Suppressor macrophage treated with lipopolysaccharide for 1 hour (primary cell): ENCODE results near the gene MGAT4C.
"Not testable (repeated sequence)": the region's sequence is repeated elsewhere in the genome, so short reads cannot be mapped to it uniquely, and the experiment has no call there.

Experiments used
- DNase-seq, 3 donors: peaks; one replicate each; pipeline ENCODE4 v3.0.0-alpha.2; 2020 to 2022

The MGAT4C gene

DNA sequence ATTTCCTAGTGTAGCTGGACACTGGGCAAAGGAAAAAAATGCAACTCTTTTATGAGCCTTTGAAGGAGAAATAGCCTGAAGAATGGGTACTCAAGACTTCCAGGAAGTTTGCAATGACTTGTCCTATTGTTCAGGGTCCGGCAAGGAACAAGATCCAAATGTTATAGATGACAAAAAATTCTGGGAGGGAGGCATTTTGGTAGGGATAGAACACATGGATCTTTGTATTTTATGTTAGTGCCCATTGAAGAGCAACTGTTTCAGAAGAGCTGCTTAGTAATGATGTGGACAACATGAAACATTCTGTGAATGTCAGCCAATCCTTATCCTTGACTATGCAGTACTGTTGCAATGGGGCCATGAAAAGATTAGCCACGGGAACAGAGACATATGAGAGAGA lies 138.0 kb downstream of the MGAT4C start:
- no peak for DNase-seq

DNA sequence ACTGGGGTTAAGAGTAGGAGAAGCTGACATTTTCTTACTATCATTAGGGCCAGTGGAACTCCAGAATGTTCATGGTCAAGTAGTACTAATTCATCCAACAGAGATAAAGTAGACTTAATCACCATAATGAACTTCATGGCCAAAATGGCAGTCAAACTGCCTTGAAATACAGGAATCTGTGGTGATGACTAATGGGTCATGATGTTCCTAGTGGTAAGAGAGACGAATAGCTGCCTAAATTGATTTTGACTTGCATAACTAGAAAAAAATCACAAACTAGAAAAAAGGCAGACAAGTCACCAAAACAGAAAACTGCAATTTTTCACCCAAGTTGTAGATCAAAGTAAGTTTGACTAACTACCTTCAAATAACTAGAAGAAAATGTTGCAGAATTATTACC lies 138.5 kb downstream of the MGAT4C start:
- DNase-seq: no peak

DNA sequence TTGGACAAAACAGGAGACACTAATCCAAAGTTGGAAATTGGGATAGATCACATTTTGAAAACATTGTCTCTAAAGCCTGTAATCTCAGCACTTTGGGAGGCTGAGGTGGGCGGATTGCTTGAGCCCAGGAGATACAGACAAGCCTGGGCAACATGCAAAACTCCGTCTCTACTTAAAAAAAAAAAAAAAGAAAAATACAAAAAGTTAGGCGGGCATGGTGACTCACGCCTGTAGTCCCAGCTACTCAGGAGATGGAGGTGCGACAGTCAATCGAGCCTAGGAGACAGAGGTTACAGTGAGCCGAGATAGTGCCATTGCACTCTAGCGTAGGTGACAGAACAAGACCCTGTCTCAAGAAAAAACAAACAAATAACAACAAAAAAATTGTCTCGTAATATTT lies 152.1 kb downstream of the MGAT4C start:
- no peak for DNase-seq

DNA sequence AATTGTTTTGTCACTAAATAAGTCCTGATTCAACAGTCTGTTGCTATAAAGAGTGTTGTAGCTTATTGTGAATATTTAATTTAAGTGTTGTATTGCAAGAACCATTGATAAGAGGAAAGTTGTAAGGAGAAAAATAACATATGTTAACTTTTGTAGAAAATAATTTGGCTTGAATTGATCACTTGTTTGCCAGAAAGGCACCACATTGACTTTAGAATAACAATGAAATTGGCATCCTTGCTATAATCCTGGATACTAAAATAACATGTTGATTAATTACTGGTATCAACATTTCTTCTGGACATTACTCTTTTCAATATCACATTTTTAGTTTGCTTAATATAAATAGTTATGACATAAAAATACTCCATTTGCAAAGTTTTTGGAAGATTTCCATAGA lies 159.0 kb downstream of the MGAT4C start:
- no peak for DNase-seq

DNA sequence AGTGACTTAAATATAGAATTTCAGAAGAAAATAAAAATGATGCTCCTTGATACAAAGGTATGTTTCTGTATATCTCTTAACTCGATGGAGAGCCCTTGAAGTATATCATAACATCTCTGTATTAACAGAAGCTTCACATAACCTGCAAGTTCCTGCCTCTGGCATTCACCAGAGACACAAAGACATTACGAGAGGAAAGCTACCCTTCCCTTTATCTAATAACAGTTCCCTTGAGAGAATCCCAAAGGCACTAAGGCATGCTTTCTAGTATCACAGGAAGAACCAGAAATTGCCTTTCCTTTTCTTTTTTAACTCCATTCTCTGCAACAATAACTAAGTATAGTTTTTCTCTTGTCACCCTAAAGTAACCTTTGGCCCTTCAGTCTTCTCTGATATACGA lies 164.5 kb downstream of the MGAT4C start:
- DNase-seq: no peak

DNA sequence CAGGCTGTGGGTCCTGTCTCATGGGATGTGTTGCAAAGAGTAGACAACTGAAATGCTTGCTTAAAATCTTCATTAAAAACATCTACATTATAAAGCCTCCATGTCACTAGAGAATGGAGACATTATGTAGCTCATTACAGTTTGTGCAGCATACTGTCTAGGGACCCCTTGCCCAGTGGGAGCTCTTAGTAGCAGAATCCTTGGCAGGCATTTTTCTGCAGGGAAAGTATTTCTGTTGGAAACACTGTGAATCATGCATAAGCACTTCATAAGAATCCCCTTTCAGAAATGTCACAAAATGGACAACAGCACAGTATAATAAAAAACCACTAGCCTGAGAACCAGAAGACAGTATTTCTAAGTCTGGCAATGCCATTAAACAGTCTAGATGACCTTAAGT lies 174.3 kb downstream of the MGAT4C start:
- DNase-seq: no peak

DNA sequence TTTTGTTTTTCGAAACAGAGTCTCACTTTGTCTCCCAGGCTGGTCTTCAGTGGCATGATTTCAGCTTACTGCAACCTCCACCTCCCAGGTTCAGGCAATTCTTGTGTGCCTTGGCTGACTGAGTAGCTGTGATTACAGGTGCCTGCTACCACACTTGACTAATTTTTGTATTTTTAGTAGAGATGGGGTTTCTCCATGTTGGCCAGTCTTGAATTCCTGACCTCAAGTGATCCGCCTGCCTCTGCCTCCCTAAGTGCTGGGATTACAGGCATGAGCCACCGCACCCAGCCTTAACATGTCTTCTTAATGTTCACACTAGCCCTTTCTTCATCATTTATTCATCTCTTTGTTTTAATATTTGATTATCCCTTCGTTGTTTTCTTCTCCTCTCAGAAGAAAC lies 197.1 kb downstream of the MGAT4C start:
- DNase-seq: not testable (repeated sequence)

DNA sequence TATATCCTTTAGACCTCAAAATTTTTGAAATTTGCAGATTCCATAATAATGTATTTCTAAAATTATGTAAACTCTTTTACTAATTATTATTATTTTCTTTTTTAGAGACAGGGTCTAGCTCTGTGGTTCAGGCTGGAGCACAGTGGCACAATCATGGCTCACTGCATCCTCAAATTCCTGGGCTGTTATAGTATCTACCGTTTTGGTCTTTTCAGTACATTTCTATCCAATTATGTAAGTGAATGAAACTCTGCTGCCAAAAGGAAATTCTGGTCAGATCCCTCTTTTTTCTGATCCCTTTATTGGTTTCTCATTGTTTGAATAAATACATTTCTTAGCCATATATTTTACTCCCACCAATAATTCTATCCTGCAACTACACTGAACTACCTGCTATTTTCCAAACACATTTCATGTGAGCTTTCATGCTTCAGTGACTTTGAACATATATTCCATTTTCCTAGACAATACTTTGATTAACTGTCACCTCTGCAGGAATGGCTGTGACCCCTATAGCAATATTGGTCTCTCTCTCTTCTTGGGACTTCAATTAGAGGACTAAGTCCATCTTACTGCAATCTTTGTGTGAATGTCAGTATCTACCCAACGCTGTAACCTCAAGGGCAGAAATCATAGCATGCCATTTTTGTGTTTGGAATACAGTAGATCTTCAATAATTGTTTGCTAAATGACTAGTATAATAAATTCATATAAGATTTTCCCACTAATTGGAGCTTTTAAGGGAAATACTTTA lies 198.9 kb downstream of the MGAT4C start:
- no peak for DNase-seq

DNA sequence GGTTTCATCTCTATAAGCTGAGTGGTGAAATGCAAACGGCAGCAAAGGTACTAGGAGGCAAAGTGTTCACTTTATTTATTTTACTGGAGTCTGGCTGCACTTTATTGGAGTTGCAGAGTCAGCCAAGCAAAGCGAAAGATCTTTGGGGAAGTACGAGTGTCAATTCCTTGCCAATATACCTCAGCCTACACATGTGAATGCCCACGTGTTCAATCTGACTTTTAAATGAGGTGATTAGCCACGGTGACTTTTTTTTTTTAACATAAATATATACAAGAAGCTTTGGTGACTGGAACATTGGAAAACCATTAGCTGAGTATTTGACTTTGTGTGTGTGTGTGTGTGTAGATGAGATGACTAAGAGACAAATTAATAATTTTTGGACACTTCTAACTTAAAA lies 203.3 kb downstream of the MGAT4C start:
- DNase-seq: no peak

DNA sequence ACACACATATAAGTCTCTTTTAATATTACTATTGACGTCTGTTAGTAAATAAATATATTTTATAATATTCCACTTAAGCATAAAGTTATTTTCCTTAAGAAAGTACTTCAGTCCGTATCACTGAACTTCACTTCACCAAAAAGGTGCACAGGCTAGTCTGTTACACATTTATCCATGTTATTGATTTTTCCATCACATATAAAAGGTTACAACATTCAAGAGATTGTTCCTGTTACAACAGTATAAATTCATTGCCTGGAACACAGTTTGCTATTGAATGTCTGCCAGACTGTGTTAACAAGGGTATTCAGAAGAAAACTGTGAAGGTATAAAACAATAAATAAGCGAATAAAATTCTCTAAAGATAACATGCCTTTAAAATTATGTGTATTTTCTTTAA lies 206.2 kb downstream of the MGAT4C start:
- DNase-seq: no peak

DNA sequence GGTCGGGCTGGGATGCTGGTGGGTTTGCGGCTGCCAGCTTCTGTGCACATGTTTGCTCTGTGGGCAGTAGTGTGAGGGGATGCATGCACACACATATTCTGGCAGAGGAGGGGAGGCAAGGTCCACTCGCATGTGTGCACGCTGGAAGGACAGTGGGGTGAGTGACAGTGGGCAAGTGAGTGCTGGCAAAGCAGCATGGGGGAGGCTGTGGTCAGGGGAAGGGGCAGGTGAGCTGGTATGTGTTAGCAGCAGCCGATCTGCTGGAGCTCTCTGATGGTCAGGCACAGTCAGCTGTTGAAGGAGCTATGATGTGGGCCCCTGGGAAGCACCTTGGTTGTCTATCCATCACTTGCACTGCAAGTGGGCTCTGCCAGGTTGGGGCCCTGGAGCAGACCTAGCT lies 211.8 kb downstream of the MGAT4C start:
- DNase-seq: no peak

DNA sequence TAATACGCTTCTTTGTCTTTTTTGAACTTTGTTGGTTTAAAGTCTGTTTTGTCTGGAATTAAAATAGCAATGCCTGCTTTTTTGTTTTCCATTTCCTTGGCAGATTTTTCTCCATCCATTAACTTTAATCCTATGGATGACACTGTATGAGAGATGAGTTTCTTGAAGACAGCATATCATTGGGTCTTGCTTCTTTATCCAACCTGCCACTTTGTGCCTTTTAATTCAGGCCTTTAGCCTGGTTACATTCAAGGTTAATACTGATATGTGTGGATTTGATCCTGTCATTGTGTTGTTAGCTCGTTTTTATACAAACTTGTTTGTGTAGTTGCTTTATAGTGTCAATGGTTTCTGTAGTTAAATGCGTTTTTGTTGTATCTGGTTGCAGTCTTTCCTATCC lies 214.1 kb downstream of the MGAT4C start:
- no peak for DNase-seq

DNA sequence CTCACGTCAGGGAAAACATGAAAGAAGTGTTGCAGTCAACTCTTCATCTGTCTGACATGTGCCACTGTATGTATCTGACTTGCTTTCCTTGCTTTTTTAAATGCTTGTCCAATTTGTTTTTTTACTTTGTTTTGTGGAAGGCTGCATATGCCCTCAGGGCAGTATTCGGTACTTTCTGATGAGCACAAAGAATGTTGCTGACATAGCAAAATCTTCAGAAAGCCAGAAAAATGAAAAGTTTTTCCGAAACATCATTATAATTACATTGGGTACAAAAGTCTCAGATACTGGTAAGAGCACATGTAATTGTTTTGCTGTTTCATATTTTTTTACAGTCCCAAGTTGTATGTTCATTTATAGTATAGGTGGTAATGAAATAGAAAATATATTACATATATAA lies 237.8 kb downstream of the MGAT4C start:
- no peak for DNase-seq

DNA sequence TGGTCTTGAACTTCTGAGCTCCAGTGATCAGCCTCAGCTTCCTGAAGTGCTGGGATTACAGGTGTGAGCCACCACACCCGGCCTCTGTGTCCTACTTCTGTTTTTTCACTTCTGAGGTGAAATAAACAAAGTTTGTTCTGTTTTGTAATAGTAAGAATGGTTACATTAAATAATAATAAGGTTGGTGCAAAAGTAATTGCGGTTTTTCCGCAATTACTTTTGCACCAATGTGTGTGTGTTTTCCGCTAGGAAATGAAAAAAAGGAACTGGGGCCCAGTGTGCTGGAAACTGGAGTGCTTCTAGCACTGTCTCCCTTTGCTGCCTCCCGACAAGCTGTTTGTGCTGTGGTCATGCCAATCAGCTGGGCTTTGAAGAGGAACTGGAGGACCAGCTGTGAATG lies 241.2 kb downstream of the MGAT4C start:
- DNase-seq: no peak

DNA sequence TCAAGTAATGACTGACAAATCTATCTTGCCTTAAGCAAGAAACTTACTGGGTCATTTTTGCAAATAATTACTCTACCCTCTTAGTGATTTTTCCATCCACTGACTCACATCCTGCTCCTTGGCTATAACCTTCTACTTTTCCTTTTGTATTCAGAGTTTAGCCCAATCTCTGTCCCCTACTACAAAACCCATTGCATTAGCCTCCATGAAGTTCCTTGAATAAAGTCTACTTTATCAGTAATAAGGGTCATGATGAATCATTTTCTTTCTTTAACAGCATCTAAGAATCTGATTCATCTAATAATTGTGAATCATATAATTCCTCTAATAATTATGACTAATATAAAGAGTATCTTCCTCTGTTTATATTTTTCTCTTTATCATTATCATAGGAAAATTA lies 249.5 kb downstream of the MGAT4C start:
- no peak for DNase-seq

DNA sequence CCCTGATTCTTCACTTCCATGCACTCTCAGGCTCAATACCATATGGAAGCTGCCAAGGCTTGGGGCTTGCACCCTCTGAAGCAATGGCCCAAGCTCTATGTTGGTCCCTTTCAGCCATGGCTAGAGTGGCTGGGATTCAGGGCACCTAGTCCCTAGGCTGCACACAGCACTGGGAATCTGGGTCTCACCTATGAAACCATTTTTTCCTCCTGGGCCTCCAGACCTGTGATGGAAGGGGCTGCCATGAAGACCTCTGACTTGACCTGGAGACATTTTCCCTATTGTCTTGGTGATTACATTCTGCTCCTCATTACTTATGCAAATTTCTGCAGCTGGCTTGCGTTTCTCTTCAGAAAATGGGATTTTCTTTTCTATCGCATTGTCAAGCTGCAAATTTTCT lies 258.1 kb downstream of the MGAT4C start:
- no peak for DNase-seq

DNA sequence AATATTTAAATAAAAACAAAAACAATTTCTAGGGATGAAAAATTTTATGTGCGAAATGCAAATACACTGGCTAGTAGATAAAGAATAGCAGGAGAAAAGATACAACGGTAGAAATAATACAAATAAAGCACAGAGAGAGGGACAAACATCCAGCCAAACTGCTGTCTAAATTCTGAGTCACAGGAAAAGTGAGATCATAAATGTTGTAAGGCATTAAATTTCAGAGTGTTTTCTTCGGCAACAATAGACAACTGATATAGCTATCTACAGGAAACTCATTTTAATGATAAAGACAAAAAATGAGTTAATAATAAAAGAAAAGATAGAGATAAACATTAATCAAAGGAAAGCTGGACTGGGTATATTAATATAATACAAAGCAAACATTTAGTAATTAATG lies 259.9 kb downstream of the MGAT4C start:
- DNase-seq: no peak

DNA sequence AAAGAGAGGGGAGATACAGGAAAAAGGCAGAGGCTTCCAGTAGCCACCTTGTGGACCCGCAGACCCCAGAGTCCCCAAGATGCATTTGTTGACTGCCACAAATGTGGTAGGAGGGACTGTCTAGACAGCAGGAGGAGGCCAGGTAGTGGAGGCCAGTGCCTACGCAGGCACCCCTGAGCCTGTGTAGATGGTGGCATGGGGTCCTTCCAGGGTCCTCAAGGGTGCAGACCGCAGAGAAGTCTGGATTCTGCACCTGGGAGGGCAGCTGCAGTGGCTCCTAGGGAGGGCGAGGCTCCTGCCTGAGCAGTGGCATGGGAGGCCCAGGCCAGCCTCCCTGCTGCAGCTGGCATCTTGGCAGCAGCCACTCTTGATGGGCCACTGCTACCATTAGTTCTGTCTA lies 262.4 kb downstream of the MGAT4C start:
- no peak for DNase-seq

DNA sequence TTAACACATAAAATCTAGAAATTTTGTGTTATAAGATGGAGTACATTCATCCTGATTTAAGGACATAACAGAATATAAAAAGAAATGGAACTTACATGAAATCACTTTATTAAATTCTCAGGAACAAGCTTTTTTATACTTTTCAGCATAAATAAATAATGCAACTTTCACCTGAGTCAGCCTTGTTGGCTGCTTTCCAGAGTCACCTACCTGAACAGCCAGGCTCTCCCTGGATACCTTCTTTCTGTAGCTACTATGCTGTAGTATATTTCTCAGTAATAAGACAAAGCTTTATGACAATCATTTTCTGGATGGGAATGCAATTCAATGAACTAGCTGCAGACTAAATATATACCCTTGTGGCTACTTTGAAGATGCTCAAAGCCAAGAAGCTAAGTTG lies 270.2 kb downstream of the MGAT4C start:
- DNase-seq: no peak

DNA sequence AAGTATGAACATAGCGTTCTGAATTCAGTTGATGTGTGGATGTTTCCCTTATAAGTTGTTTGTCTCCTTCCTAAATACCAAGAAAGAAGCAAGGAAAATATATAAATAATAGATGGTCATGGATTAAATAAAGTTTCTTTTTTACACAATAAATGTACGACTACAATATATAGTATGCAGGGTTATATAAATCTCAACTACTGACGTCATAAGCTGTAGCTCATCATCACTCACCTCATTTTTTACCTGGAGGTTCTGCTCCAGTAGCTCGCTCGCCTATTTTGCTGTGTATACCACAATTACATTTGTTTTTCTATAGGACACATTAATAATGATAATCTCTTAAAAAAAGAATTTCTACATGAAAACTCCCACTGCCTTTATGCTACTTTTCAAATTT lies 272.6 kb downstream of the MGAT4C start:
- no peak for DNase-seq

DNA sequence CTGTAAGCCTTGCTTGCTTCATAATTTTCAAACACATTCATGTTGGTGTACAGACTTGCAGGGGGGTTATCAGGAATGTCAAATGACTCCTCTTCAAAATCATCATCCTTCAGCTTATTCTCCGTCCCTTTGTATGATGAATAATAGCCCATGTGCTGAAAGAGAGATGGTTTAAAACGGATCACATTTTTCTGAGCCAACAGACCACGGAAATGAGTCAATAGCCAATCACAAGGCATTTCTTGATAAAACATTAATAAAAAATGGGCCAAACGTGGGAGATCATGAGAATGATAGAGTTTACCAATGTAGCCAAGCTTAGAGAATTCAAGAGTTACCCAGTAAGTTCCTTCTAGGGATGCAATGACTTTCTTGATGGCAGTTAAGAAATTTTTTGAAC lies 276.6 kb downstream of the MGAT4C start:
- DNase-seq: no peak

DNA sequence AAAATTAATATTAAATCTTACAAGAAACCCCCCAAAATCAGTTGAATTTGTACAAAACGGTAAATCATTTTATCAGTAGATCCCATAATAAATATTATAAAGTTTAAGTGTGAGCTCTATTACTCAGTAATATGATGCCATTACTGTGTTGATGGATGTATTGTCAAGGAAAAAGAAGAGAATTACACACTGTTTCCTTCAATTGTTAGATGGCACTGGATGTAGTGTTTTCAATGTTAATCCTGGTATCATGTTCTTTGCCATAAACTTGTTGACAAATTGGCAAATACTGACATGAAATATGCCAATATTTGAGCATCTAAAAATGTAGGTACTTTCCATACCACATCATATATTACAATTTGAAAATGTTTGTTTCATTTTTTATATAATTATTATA lies 280.5 kb downstream of the MGAT4C start:
- no peak for DNase-seq

DNA sequence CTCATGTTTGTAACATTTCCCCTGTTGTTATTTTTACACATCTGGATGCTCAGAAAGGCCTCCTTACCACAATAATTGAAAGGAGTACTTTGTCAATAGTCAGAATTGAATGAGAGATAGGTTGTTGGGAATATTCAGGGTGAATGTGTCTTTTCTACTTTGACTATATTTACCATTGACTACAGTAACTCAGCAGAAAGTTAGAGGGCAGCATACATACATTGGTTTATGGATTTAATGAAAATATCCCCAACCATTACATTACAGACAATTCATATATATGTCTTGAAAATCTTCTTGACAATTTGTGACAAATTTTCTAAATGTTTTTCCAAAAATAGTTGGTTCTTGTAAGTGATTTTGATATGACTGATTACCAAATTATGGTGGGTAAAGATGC lies 284.4 kb downstream of the MGAT4C start:
- DNase-seq: no peak

DNA sequence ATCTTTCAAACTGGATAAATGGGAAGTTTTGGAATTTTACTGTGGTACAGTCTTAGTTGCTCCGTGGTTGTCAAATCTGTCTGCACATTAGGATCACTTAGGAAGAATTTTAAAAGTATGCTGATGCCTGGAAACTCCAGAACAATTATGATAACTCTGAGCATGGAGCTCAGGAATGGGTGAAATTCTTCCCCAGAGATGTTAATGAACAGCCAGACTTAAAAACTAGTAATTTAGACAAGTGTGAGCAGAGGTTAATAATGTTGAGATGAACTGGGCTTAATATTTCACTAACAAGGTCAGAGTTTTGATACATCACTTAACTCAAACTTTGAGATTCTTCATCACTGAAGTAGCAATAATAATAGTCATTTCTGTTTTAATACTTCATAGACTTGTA lies 287.6 kb downstream of the MGAT4C start:
- no peak for DNase-seq

DNA sequence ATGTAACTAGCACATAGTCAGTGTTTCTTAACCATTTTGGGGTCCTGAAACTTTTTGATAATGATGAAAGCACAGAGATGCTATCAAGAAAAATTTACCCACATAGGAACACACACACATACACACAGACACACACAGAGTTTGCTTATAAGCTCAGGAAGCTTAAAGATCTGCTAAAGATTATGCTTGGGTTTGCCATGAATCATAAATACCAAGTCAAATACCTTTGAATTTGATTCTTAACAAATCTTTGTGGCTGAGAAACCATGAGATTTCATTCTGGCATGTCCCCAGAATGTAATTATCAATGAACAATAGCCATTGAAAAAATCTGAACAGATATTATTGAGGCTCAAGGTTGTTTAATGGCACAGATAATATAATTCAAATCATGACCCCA lies 292.9 kb downstream of the MGAT4C start:
- DNase-seq: no peak

DNA sequence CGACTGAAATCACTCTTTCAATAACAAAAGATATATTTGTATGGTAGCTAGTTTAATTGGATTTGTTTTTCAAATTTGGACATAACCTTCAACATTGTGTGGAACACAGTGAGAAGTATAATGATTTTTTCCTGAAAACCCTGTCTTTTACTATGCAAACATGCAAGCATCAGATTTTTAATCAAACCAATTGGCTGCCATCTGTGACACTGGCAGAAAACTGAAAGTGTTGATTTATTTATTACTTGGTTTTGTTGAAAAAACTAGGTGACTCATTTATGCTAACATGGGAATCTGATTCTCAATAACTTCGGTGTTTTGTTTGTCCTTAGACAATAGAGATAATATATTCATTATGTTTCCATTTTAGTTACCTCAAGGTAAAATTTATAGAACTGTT lies 300.1 kb downstream of the MGAT4C start:
- no peak for DNase-seq
